WTC11 (cell line): ENCODE data around the gene RAB3IL1. TPM values are rescaled to one million over a fixed set of nuclear protein-coding genes. Genes with fewer than 3 reads are reported as not detected.

Experiments used
- ATAC-seq: fragments of 200-7000 bp; cut with Tn5 transposase; 2 replicates; pipeline ENCODE4 v1.10.0; 2021; ENCODE audit warnings: mild to moderate bottlenecking, moderate library complexity
- CTCF ChIA-PET: fragments of 300-600 bp; sonication (Branson Sonifier 250); formaldehyde crosslinking; loops from one replicate; lab custom pipeline; 2021; ENCODE audit warnings: antibody characterized with exemption; lab: Charles Lee
- POLR2A ChIA-PET: fragments of 350-600 bp; sonication (Branson Sonifier 250); formaldehyde crosslinking; loops from one replicate; lab custom pipeline; 2021; ENCODE audit warnings: antibody characterized with exemption; lab: Charles Lee
- DNase-seq: peaks from one replicate; pipeline ENCODE4 v3.0.0; 2021; ENCODE audit warnings: low spot score
- H3K27ac Mint-ChIP-seq: 2 replicates; pipeline ENCODE4 v1.8.0; 2021; ENCODE audit warnings: mixed read lengths
- H3K27me3 Mint-ChIP-seq: 2 replicates; pipeline ENCODE4 v1.8.0; 2021; ENCODE audit warnings: low read depth, mild to moderate bottlenecking, moderate library complexity, mixed read lengths
- H3K36me3 Mint-ChIP-seq: 2 replicates; pipeline ENCODE4 v1.8.0; 2021; ENCODE audit warnings: mixed read lengths
- H3K4me1 Mint-ChIP-seq: 2 replicates; pipeline ENCODE4 v1.8.0; 2022; ENCODE audit warnings: mixed read lengths
- H3K4me3 Mint-ChIP-seq: 2 replicates; pipeline ENCODE4 v1.8.0; 2021; ENCODE audit warnings: mild to moderate bottlenecking, moderate library complexity, mixed read lengths
- H3K9me3 Mint-ChIP-seq: 2 replicates; pipeline ENCODE4 v1.8.0; 2021; ENCODE audit warnings: mixed read lengths
- ATF2 ChIP-seq: sonication (generic); formaldehyde crosslinking; IDR thresholded peaks from 2 replicates; pipeline ENCODE4 v1.8.1; 2022; ENCODE audit warnings: low read depth, missing genetic modification reagents, borderline replicate concordance
- ATF6 ChIP-seq: sonication (generic); formaldehyde crosslinking; IDR thresholded peaks from 2 replicates; pipeline ENCODE4 v1.8.1; 2023; ENCODE audit warnings: mild to moderate bottlenecking, missing genetic modification reagents
- CDX4 ChIP-seq: fragments of 250-450 bp; sonication (Bioruptor Pico); IDR thresholded peaks from 2 replicates; pipeline ENCODE4 v1.9.0; 2021; ENCODE audit warnings: moderate library complexity, mild to moderate bottlenecking, inconsistent platforms, borderline replicate concordance
- EMX1 ChIP-seq: fragments of 250-450 bp; sonication (Bioruptor Pico); IDR thresholded peaks from 2 replicates; pipeline ENCODE4 v1.8.0; 2021; ENCODE audit warnings: mild to moderate bottlenecking
- FOXJ3 ChIP-seq: sonication (generic); formaldehyde crosslinking; IDR thresholded peaks from 2 replicates; pipeline ENCODE4 v1.9.0; 2021; ENCODE audit warnings: missing genetic modification reagents, mild to moderate bottlenecking, borderline replicate concordance
- HMGA2 ChIP-seq: fragments of 250-450 bp; sonication (Bioruptor Pico); IDR thresholded peaks from 2 replicates; pipeline ENCODE4 v1.4.0; 2021; ENCODE audit warnings: mild to moderate bottlenecking, moderate library complexity
- HMGXB4 ChIP-seq: sonication (generic); formaldehyde crosslinking; IDR thresholded peaks from 2 replicates; pipeline ENCODE4 v1.8.1; 2023; ENCODE audit warnings: mild to moderate bottlenecking, moderate library complexity, missing genetic modification reagents
- IRF2 ChIP-seq: sonication (generic); formaldehyde crosslinking; IDR thresholded peaks from 2 replicates; pipeline ENCODE4 v1.8.0; 2022; ENCODE audit warnings: low read depth, missing genetic modification reagents, borderline replicate concordance
- MXD4 ChIP-seq: fragments of 250-450 bp; sonication (Bioruptor Pico); IDR thresholded peaks from 2 replicates; pipeline ENCODE4 v1.8.0; 2021; ENCODE audit warnings: mild to moderate bottlenecking, moderate library complexity, borderline replicate concordance
- MYBL2 ChIP-seq: sonication (generic); formaldehyde crosslinking; IDR thresholded peaks from 2 replicates; pipeline ENCODE4 v1.8.1; 2023; ENCODE audit warnings: mild to moderate bottlenecking, moderate library complexity, missing genetic modification reagents
- NFE2L1 ChIP-seq: sonication (generic); formaldehyde crosslinking; IDR thresholded peaks from 2 replicates; pipeline ENCODE4 v1.8.1; 2023; ENCODE audit warnings: missing genetic modification reagents
- NR3C1 ChIP-seq: sonication (generic); formaldehyde crosslinking; conservative IDR thresholded peaks from 2 replicates; pipeline ENCODE4 v1.8.1; 2023; ENCODE audit warnings: low read depth, mild to moderate bottlenecking, missing genetic modification reagents
- RORB ChIP-seq: fragments of 250-450 bp; sonication (Bioruptor Pico); IDR thresholded peaks from 2 replicates; pipeline ENCODE4 v1.9.0; 2021; ENCODE audit warnings: mild to moderate bottlenecking
- TP53 ChIP-seq: sonication (generic); formaldehyde crosslinking; IDR thresholded peaks from 2 replicates; pipeline ENCODE4 v1.8.1; 2023; ENCODE audit warnings: mild to moderate bottlenecking, missing genetic modification reagents
- ZBTB21 ChIP-seq: sonication (generic); formaldehyde crosslinking; IDR thresholded peaks from 2 replicates; pipeline ENCODE4 v1.8.1; 2023; ENCODE audit warnings: mild to moderate bottlenecking, missing genetic modification reagents, borderline replicate concordance
- ZMAT4 ChIP-seq: fragments of 250-450 bp; sonication (Bioruptor Pico); IDR thresholded peaks from 2 replicates; pipeline ENCODE4 v1.9.0; 2021; ENCODE audit warnings: mild to moderate bottlenecking
- ZNF263 ChIP-seq: sonication (generic); formaldehyde crosslinking; IDR thresholded peaks from 2 replicates; pipeline ENCODE4 v1.8.1; 2022; ENCODE audit warnings: low read depth, mild to moderate bottlenecking, moderate library complexity, missing genetic modification reagents
- total RNA-seq: library from RNA; stranded (reverse); gene quantifications from 3 replicates; pipeline ENCODE4 v1.2.3, GENCODE V29; 2021

RAB3IL1 gene
- total RNA-seq, 1 experiment from 2014 or later = 7.2 TPM

- Mint-ChIP-seq H3K36me3 (no peaks in the 10 kb centered on the region), H3K4me3 (no peak overlapping the region), H3K27ac (no peak overlapping the region), H3K9me3 (no peaks in the 10 kb centered on the region), H3K27me3 (no peaks in the 10 kb centered on the region), H3K4me1 (peaks cover 9% of the 10 kb centered on the region)
- no peak for ATAC-seq
- DNase-seq = no peak
- CTCF ChIA-PET = interaction anchor here (0.6 to 10.9 kb wide), 17 partner anchors 8 to 211 kb away, joined by 3 to 685 read pairs (median 19); partner anchors contain the start of genes BEST1 and FADS2
- POLR2A ChIA-PET = interaction anchor here (0.6 to 4.1 kb wide), 4 partner anchors 51 to 587 kb away, joined by 3 to 26 read pairs (median 10); partner anchors contain the start of gene BEST1
- peak; percentile 38; the same call in 1 of the 2 replicates for TF ChIP-seq ZNF263 (CRISPR knock-in tag)
- no peak for TF ChIP-seq NR3C1
Observed at GRCh38 chr11:61896665-61897386, 20.5 kb downstream of the RAB3IL1 start.

GRCh38 chr11:61895718-61896059 is 21.7 kb downstream of the RAB3IL1 start:
- Mint-ChIP-seq H3K4me1 (peaks cover 9% of the 10 kb centered on the region), H3K27ac (no peak overlapping the region), H3K27me3 (no peaks in the 10 kb centered on the region), H3K4me3 (no peak overlapping the region), H3K9me3 (no peaks in the 10 kb centered on the region), H3K36me3 (no peaks in the 10 kb centered on the region)
- ATAC-seq (no peak), DNase-seq (no peak)
- TF ChIP-seq ZMAT4 (CRISPR knock-in tag) (no peak), ZBTB21 (CRISPR knock-in tag) (no peak), IRF2 (CRISPR knock-in tag) (no peak), NFE2L1 (CRISPR knock-in tag) (no peak), CDX4 (CRISPR knock-in tag) (no peak), FOXJ3 (CRISPR knock-in tag) (no peak), HMGA2 (CRISPR knock-in tag) (no peak), TP53 (no peak)
- POLR2A ChIA-PET = no interaction called here
- CTCF ChIA-PET = interaction anchor here (1.0 to 10.9 kb wide), 5 partner anchors 24 to 212 kb away, joined by 3 to 685 read pairs (median 136); partner anchors contain the start of gene BEST1

GRCh38 chr11:61895046-61895717 is 22.2 kb downstream of the RAB3IL1 start:
- ChIA-PET POLR2A (no interaction called here), CTCF (interaction anchor here (0.6 to 10.9 kb wide), 6 partner anchors 25 to 213 kb away, joined by 3 to 685 read pairs (median 70); partner anchors contain the start of gene BEST1)
- Mint-ChIP-seq H3K36me3 (no peaks in the 10 kb centered on the region), H3K4me1 (peaks cover 9% of the 10 kb centered on the region), H3K9me3 (no peaks in the 10 kb centered on the region), H3K27ac (no peak overlapping the region), H3K4me3 (no peak overlapping the region), H3K27me3 (0 out of 2 replicates have a peak, but pooled peaks cover under 1% of the 10 kb centered on the region)
- no peak for DNase-seq
- no peak for ATAC-seq
- no peak for TF ChIP-seq MYBL2 (CRISPR knock-in tag)
- TF ChIP-seq RORB = no peak
- TF ChIP-seq ATF2 (CRISPR knock-in tag) = no peak
- no peak for TF ChIP-seq EMX1 (CRISPR knock-in tag)
- no peak for TF ChIP-seq HMGXB4 (CRISPR knock-in tag)
- no peak for TF ChIP-seq MXD4 (CRISPR knock-in tag)
- no peak for TF ChIP-seq ATF6
